ENCODE measurements around the gene CCDC87. TPM values are rescaled to one million over a fixed set of nuclear protein-coding genes. Genes with fewer than 3 reads are reported as not detected.
"Not testable (repeated sequence)": the region's sequence is repeated elsewhere in the genome, so short reads cannot be mapped to it uniquely, and the experiment has no call there.

The CCDC87 gene
- total and polyA plus RNA-seq, 3 donors from 2014 or later = 14.4 to 37.2 (median 26.3) TPM

- intact Hi-C loops (cut with DNase I; ENCODE audit: low total_unique reads) = no loop called here
- H3K4me3 ChIP-seq = no peak overlapping the region
- peaks cover 18% of the 10 kb centered on the region for H3K4me1 ChIP-seq
- DNase-seq = no peak
- no peaks in the 10 kb centered on the region for H3K36me3 ChIP-seq (ENCODE audit: low read depth, missing control alignments)
- no peak overlapping the region for H3K27ac ChIP-seq
- 85 to 86% methylated on average over 3 to 4 of the region's 4 CpGs for WGBS, 2 donors
- no peaks in the 10 kb centered on the region for H3K27me3 ChIP-seq
- no peaks in the 10 kb centered on the region for H3K9me3 ChIP-seq
- TF ChIP-seq, protein P1, sequence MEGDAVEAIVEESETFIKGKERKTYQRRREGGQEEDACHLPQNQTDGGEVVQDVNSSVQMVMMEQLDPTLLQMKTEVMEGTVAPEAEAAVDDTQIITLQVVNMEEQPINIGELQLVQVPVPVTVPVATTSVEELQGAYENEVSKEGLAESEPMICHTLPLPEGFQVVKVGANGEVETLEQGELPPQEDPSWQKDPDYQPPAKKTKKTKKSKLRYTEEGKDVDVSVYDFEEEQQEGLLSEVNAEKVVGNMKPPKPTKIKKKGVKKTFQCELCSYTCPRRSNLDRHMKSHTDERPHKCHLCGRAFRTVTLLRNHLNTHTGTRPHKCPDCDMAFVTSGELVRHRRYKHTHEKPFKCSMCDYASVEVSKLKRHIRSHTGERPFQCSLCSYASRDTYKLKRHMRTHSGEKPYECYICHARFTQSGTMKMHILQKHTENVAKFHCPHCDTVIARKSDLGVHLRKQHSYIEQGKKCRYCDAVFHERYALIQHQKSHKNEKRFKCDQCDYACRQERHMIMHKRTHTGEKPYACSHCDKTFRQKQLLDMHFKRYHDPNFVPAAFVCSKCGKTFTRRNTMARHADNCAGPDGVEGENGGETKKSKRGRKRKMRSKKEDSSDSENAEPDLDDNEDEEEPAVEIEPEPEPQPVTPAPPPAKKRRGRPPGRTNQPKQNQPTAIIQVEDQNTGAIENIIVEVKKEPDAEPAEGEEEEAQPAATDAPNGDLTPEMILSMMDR (IDR thresholded peaks at IDR 0.05) = no peak
- no peak for TF ChIP-seq POLR2A (IDR thresholded peaks at IDR 0.05)
Measured at GRCh38 chr11:66541892-66542291, 51.0 kb downstream of the CCDC87 start.

DNA sequence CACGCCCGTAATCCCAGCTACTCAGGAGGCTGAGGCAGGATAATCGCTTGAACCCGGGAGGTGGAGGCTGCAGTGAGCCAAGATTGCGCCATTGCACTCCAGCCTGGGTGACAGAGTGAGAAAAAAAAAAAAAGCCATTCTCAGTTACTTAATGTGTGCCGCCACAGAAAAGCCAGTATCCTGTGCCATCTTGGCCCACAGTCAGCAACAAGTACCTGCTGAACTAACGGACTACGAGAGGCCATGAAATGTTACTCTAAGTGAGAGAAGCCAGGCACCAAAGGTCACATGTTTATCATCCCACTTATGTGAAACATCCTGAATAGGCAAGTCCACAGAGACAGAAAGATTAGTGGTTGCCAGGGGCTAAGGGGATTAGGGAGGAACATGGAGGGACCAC, 52.3 kb downstream of the CCDC87 start:
- H3K9me3 ChIP-seq; intact Hi-C loops (cut with DNase I; ENCODE audit: low total_unique reads); DNase-seq; H3K27me3 ChIP-seq; H3K27ac ChIP-seq; H3K4me3 ChIP-seq; H3K36me3 ChIP-seq (ENCODE audit: low read depth, missing control alignments): not testable (repeated sequence)
- H3K4me1 ChIP-seq = peaks cover 10% of the 10 kb centered on the region
- WGBS, 2 donors = 93 to 97% methylated on average over 8 of the region's 8 CpGs

Small RNA genes lying within 50 kb of the gene (small RNA-seq; reads per million reads assigned to genes)
- gene RNU4-39P = 0 reads per million in 2 donors

Other genes starting within 250 kb of the CCDC87 start
- 10 to 100 TPM; 55.5 to 59.4 TPM for gene BRMS1, start 248.0 kb downstream of the CCDC87 start, total RNA-seq
- 67.5 TPM for gene BRMS1, start 248.0 kb downstream of the CCDC87 start, polyA plus RNA-seq (ENCODE audit: insufficient read depth, low read depth, low replicate concordance)
- 10 to 100 TPM; 28.2 to 45.1 TPM for gene B4GAT1, start 245.4 kb downstream of the CCDC87 start, total RNA-seq
- 23.2 TPM for gene B4GAT1, start 245.4 kb downstream of the CCDC87 start, polyA plus RNA-seq (ENCODE audit: insufficient read depth, low read depth, low replicate concordance)
- gene SLC29A2, start 221.3 kb downstream of the CCDC87 start, total RNA-seq = 1 to 10 TPM; 1.6 to 3.1 TPM
- gene SLC29A2, start 221.3 kb downstream of the CCDC87 start, polyA plus RNA-seq (ENCODE audit: insufficient read depth, low read depth, low replicate concordance) = 1.2 TPM
- 1 to 10 TPM in 1 of 2 donors, under 1 TPM in 1; 0.50 to 1.4 TPM for gene NPAS4, start 172.0 kb downstream of the CCDC87 start, total RNA-seq
- 0.09 TPM for gene NPAS4, start 172.0 kb downstream of the CCDC87 start, polyA plus RNA-seq (ENCODE audit: insufficient read depth, low read depth, low replicate concordance)
- gene MRPL11, start 154.2 kb downstream of the CCDC87 start, total RNA-seq = 10 to 100 TPM; 21.2 to 23.7 TPM
- 50.0 TPM for gene MRPL11, start 154.2 kb downstream of the CCDC87 start, polyA plus RNA-seq (ENCODE audit: insufficient read depth, low read depth, low replicate concordance)
- 10 to 100 TPM; 13.0 to 17.7 TPM for gene PELI3, start 126.2 kb downstream of the CCDC87 start, total RNA-seq
- 10.2 TPM for gene PELI3, start 126.2 kb downstream of the CCDC87 start, polyA plus RNA-seq (ENCODE audit: insufficient read depth, low read depth, low replicate concordance)
- gene DPP3, start 112.6 kb downstream of the CCDC87 start, total RNA-seq = 10 to 100 TPM; 29.3 to 31.0 TPM
- gene DPP3, start 112.6 kb downstream of the CCDC87 start, polyA plus RNA-seq (ENCODE audit: insufficient read depth, low read depth, low replicate concordance) = 24.8 TPM
- gene BBS1, start 82.4 kb downstream of the CCDC87 start, total RNA-seq = 10 to 100 TPM; 86.1 to 89.3 TPM
- 42.9 TPM for gene BBS1, start 82.4 kb downstream of the CCDC87 start, polyA plus RNA-seq (ENCODE audit: insufficient read depth, low read depth, low replicate concordance)
- gene ZDHHC24, start 47.0 kb downstream of the CCDC87 start, total RNA-seq = 10 to 100 TPM; 20.7 to 23.3 TPM
- 9.2 TPM for gene ZDHHC24, start 47.0 kb downstream of the CCDC87 start, polyA plus RNA-seq (ENCODE audit: insufficient read depth, low read depth, low replicate concordance)
- gene ACTN3, start 46.2 kb downstream of the CCDC87 start, total RNA-seq = 1 to 10 TPM; 1.7 to 4.0 TPM
- gene ACTN3, start 46.2 kb downstream of the CCDC87 start, polyA plus RNA-seq (ENCODE audit: insufficient read depth, low read depth, low replicate concordance) = 6.8 TPM
- gene CTSF, start 24.5 kb downstream of the CCDC87 start, total RNA-seq = 100 to 1,000 TPM; 125 to 164 TPM
- 242 TPM for gene CTSF, start 24.5 kb downstream of the CCDC87 start, polyA plus RNA-seq (ENCODE audit: insufficient read depth, low read depth, low replicate concordance)
- gene CCS, start 122 bp upstream of the CCDC87 start, total RNA-seq = 10 to 100 TPM; 70.7 to 83.2 TPM
- 67.5 TPM for gene CCS, start 122 bp upstream of the CCDC87 start, polyA plus RNA-seq (ENCODE audit: insufficient read depth, low read depth, low replicate concordance)
- gene RBM14, start 23.6 kb upstream of the CCDC87 start, total RNA-seq = 100 to 1,000 TPM; 146 to 149 TPM
- gene RBM14, start 23.6 kb upstream of the CCDC87 start, polyA plus RNA-seq (ENCODE audit: insufficient read depth, low read depth, low replicate concordance) = 85.2 TPM
- gene RBM4, start 45.6 kb upstream of the CCDC87 start, total RNA-seq = 100 to 1,000 TPM in 1 of 2 donors, 10 to 100 TPM in 1; 95.2 to 123 TPM
- 137 TPM for gene RBM4, start 45.6 kb upstream of the CCDC87 start, polyA plus RNA-seq (ENCODE audit: insufficient read depth, low read depth, low replicate concordance)
- gene RBM4B, start 84.8 kb upstream of the CCDC87 start, total RNA-seq = 10 to 100 TPM; 35.0 to 35.7 TPM
- gene RBM4B, start 84.8 kb upstream of the CCDC87 start, polyA plus RNA-seq (ENCODE audit: insufficient read depth, low read depth, low replicate concordance) = 35.2 TPM
- 100 to 1,000 TPM; 116 to 239 TPM for gene SPTBN2, start 136.2 kb upstream of the CCDC87 start, total RNA-seq
- 159 TPM for gene SPTBN2, start 136.2 kb upstream of the CCDC87 start, polyA plus RNA-seq (ENCODE audit: insufficient read depth, low read depth, low replicate concordance)

All from testis (tissue), 3 donors.